HG03039 (cell line): ENCODE data around the gene APC.

ENCODE experiments used
- ATAC-seq: cut with Tn5 transposase; IDR thresholded peaks from one replicate; pipeline ENCODE4 v1.9.1; 2021; ENCODE audit warnings: mild to moderate bottlenecking, moderate library complexity; ENCODE audit not compliant: unreplicated experiment

Gene APC

GRCh38 chr5:112776301-112776856, 38.7 kb downstream of the APC start:
- ATAC-seq = no peak

GRCh38 chr5:112779531-112779930, 41.8 kb downstream of the APC start:
- ATAC-seq = no peak

- no peak for ATAC-seq
Measured at GRCh38 chr5:112784726-112785125, 47.0 kb downstream of the APC start.

- no peak for ATAC-seq
Measured at GRCh38 chr5:112787261-112787660, 49.6 kb downstream of the APC start.

- no peak for ATAC-seq
Measured at GRCh38 chr5:112787896-112788295, 50.2 kb downstream of the APC start.

GRCh38 chr5:112793201-112793600, 55.5 kb downstream of the APC start:
- ATAC-seq = no peak

- no peak for ATAC-seq
Measured at GRCh38 chr5:112794410-112794809, 56.7 kb downstream of the APC start.

- ATAC-seq = no peak
Measured at GRCh38 chr5:112795342-112795741, 57.7 kb downstream of the APC start.

GRCh38 chr5:112795944-112796678, 58.4 kb downstream of the APC start:
- ATAC-seq = no peak

GRCh38 chr5:112799661-112800060, 62.0 kb downstream of the APC start:
- ATAC-seq = no peak

GRCh38 chr5:112800891-112801290, 63.2 kb downstream of the APC start:
- ATAC-seq = no peak

GRCh38 chr5:112811023-112811422, 73.3 kb downstream of the APC start:
- no peak for ATAC-seq

- ATAC-seq = no peak
Measured at GRCh38 chr5:112812549-112812948, 74.9 kb downstream of the APC start.

GRCh38 chr5:112820246-112820645, 82.6 kb downstream of the APC start:
- no peak for ATAC-seq

- ATAC-seq = no peak
Measured at GRCh38 chr5:112822456-112822855, 84.8 kb downstream of the APC start.

- no peak for ATAC-seq
Measured at GRCh38 chr5:112823181-112823580, 85.5 kb downstream of the APC start.

GRCh38 chr5:112823656-112824055, 86.0 kb downstream of the APC start:
- no peak for ATAC-seq

GRCh38 chr5:112824197-112824596, 86.5 kb downstream of the APC start:
- no peak for ATAC-seq

GRCh38 chr5:112830378-112830777, 92.7 kb downstream of the APC start:
- ATAC-seq = no peak

GRCh38 chr5:112833971-112834370, 96.3 kb downstream of the APC start:
- ATAC-seq = no peak

GRCh38 chr5:112844489-112844888, 106.8 kb downstream of the APC start:
- no peak for ATAC-seq

- no peak for ATAC-seq
Measured at GRCh38 chr5:112846556-112846955, 108.9 kb downstream of the APC start.

- ATAC-seq = no peak
Measured at GRCh38 chr5:112847306-112847705, 109.6 kb downstream of the APC start.
